Activated CD4-positive, CD25-positive, alpha-beta regulatory T cell treated with anti-CD3 and anti-CD28 coated beads, Interleukin-2, amount 50 U/mL, for 16 hours (primary cell): ENCODE data around the gene ZNF197.
"Not testable (repeated sequence)": the region's sequence is repeated elsewhere in the genome, so short reads cannot be mapped to it uniquely, and the experiment has no call there.

Experiments
- DNase-seq: peaks from one replicate; pipeline ENCODE4 v3.0.0-alpha.2; 2020; ENCODE audit warnings: low read depth, low spot score

ZNF197 gene

DNA sequence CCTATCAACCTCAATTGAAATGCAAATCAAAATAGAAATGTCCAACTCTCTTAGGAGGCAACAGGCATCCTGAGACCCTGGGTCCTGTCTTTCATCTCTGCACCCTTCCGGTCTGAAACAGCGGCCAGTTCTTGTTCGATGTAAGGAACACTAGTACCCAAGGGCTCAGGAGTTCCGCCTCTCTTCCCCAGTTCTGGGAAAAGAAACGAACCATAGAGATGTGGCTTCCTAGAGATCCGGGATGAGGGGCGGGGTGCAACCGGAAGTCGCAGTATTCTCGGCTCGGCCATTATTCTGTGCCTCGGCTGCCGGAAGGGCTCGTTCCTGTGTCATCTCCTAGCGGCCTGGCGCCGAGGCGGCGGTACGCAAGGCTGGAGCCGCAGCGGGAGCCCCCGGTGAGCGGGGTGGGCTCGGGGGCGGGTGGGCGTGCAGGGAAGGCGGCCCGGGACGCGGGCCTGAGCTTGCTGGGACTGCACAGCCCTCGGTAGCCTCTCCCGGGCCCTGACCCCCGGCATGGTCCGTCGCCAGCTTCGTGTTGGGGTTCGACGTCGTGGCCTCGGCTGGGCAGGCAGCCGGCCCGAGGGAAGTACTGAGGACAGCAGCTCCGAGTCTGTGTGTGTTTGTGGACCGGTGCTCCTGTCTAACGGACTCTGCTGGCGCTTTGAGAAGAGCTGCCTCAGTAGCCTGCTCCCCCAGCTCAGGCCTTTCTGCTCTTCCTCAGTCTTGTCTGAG lies at the start of gene ZNF197:
ZNF197 (plus strand) TSS at position 288 of the 732 bp plus-strand sequence. CDS start 4,119 bp downstream, outside the sequence.
- peak; percentile 21 for DNase-seq

DNA sequence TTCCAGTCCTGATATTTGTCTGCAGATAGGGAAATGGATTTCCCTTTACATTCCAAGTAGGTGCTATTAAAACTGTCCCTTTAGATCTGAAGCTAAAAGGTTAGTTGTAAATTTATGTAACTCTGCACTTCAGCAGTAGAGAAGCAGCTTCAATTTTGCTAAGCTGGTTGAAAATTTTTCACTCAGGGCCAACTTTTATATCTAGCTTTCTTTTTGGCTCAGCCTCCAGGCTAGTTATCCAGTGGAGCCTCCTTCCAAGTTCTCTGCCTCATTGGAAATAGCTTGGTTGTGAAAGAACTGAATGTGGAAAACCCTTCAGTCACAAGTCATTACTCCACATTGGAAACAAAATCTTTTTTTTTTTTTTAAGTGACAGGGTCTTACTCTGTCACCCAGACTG lies 48.2 kb upstream of the ZNF197 start:
- no peak for DNase-seq

DNA sequence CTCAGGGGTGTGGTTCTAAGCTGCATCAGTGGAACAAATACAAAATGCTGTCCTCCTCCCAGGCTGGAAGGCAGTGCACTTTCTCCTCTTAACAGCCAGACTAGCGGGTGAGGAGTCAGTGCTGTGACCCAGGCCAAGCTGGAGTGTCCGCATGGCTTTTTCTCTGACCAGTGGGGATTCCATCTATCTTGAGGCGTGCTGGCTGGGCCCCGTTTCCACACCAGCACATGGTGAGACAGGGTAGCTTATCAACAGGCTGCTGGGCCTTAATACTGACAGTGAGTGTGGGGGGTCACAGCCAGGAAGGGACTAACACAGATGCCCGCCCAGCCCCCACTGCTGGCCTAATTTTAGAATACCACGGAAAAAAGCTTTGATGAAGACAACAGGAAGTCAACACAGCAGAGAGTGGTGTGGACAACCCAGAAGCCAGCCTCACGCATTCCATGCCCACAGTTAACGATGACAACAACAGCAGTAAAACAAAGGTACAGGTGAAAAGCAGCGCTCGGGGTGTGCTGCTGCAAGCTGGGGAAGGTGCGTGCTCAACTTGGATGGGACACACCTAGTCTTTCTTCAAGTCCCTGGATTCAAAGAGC lies 47.4 kb upstream of the ZNF197 start:
- DNase-seq = not testable (repeated sequence)

DNA sequence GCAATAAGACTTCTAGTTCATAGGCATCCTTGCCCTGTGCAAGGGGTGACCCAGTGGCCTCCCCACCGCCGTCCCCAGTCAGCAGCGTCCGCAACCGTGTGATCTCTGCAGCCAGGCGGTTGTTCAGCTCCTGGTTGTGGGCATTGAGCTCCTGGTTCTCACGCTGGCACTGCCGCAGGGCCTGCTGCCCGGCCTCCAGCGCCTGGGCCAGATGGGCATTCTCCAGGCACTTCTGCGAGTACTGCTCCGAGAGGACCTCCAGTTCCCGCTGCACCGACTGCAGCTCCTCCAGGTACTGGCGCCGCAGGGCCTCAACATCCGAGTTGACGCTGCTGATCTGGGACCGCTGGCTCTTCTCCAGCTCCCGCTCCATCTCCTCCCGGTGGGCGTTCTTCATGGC lies 46.5 kb upstream of the ZNF197 start:
- DNase-seq = not testable (repeated sequence)

DNA sequence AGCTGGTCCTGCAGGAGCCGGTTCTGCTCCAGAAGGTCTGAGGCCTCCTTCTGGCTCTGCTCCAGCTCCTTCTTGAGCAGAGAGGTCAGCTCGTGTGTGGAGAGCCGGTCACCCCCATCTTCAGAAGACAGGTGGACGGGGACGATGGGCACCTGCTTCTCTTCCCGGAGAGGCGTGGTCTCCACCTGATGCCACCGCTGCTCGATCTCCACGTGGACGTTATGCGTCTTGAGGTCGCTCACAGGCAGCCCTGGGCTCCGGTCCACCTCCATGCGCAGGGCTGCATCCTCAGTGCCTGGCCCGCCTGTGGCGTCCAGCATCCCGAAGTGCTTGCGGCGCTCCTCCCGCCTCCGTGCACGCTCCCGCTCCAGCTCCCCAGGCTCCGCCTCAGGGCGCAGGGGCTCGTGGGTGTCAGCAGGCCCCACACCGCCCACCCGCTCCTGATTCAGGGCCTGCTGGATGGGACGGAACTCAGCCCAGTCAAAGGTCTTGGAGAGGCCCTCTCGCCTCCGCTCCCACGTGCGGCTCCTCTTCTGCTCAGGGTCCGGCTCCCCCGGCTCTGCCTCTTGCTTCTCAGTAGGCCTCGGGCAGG lies 45.8 kb upstream of the ZNF197 start:
- not testable (repeated sequence) for DNase-seq

DNA sequence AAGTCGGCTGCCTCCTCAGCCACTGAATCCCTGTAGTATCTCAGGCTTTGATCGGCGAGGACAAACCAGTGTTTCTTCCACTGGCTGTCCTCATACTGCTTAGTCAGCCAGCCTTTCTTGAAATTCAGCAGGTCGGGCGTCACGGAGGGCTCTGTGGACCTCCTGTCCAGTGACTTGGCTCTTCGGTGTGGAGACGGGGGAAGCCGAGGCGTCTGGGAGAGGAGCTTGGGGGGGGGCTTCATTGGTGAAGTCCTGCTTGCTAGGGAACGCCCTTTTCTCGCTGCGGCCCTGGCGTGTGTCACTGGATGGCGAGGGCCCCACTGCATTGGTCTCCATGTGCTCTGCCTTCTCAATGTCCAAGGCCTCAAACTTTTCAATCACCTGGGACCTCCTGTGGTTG lies 45.1 kb upstream of the ZNF197 start:
- not testable (repeated sequence) for DNase-seq

DNA sequence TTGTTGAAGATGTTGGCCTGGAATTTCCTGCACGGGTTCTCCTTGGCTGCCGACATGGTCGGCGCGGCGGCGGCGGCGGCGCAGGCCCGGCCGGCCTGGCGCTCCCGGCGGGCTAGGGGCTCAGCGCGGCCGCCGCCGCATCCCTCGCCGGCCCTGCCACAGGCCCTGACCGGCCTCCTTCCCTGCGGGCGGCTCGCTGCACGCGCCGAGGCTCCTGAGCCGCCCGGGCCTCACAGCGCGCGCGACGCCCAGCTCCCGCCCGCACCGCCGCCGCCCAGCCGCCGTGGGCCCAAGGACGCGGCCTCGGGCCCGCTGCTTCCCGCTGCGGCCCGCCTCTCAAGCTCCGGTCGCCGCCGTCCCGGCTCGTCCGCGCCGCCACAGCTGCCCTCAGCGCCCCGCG lies 43.9 kb upstream of the ZNF197 start:
- not testable (repeated sequence) for DNase-seq

DNA sequence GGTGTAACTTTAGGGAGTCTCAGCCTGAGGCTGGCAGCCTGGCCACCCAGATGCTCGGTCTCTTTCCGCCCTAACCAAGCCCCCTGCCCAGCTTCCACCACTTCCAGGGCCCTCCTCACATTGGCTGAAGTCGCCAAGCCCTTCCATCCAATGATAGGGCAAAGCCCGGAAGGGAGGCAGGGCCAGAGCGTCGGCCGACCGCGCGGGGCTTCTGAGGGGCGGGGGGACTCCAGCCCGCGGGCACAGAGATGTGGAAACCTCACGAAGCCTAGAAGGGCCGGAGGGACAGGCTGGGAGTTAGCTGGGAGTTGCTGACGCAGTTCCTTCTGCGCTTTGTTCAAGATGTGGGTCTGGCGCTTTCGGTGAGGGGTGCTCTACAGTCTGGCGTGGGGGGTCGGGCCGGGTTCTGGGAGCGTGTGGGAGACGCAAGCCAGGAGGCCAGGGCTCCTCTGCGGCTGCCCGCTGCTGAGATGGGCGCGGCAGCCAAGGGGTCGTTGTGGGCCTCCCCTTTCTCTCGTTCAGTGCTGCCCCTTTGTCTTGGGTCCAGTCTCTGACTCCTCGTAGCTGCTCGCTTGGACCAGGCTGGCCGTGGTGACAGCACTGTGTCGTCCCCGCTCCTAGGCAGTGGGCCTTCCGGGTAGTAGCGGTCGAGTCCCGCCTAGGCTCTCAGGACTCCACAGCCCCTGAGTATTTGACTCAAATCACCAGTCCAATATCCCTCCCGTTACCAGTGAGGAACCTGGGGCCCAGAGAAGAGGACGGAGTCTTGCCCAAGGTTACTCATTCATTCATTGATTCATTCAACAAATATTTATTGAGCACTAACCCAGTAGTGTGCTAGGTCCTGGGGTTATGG lies 40.0 kb upstream of the ZNF197 start, which contains the start of gene ZNF660:
ZNF660 (plus strand) TSS at position 319 of the 856 bp plus-strand sequence. CDS start 9,230 bp downstream, outside the sequence.
- no peak for DNase-seq

DNA sequence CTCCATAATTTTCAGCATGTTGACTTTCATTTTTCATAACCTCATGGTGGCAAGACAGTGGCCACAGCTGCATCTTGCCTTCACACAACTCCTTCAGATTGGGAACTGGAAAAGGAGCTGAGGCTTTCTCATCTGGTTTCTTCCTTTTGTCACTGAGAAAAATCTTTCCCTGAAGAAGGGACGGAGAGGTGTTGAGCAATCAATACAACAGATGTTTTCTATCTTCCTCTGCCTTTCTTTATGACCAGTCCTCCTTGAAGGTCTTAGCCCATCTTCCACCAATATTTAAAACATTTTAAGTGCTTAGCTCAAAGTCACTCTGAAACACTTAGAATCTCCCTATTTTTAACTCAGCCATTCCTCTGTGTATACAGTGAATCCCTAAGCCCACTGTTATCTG lies 28.2 kb upstream of the ZNF197 start:
- DNase-seq = no peak

DNA sequence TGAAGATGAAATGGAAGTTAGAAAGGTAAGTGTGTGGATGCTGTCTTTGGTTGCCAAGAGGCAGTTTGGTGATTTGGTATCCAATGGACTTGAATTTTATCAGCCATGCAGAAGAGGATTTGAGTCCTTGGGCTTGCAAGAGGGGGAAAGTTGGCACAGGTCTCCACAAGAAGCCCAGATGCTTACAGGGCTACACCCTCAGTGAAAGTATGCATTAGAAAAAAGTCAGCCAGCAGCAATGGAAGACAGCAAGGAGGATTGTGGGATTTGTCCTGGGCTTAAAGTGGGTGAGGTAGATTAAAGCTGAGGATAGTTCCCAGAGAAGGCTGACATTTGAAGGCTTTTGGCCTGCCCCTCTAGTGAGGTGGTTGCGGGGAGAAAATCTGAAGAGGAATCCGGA lies 23.1 kb upstream of the ZNF197 start:
- no peak for DNase-seq

DNA sequence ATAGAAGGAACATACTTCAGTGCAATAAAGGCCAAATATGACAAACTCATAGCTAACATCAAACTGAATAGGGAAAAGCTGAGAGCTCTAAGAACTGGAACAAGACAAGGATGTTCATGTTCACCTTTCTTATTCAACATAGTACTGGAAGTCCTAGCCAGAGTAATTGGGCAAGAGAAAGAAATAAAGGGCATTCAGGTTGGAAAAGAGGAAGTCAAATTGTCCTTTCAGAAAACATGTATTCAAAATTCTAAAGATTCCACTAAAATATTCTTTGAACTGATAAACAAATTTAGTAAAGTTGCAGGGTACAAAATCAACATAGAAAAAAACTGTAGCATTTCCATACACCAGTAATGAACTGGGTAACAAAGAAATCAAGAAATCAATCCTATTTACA lies 12.2 kb upstream of the ZNF197 start:
- DNase-seq = no peak

DNA sequence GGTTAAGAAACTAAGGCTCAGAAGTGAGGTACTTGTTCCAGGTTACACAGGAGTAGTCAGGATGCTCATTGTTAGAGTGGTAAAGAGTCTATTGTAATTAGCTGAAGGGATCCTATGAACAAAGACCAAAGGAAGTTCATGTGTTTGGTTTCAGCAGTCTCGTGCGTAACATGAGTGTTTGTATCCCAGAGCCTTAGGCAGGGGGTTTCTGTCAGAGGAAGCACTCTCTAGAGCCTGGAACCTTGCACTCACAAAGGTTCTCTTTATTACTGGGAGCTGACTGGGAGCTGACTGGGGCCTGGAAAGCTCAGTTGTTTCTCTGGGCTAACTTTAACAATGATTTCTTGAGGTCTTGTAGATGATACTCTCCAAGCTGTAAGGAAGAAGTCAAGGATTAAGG lies 3.9 kb downstream of the ZNF197 start:
- no peak for DNase-seq

DNA sequence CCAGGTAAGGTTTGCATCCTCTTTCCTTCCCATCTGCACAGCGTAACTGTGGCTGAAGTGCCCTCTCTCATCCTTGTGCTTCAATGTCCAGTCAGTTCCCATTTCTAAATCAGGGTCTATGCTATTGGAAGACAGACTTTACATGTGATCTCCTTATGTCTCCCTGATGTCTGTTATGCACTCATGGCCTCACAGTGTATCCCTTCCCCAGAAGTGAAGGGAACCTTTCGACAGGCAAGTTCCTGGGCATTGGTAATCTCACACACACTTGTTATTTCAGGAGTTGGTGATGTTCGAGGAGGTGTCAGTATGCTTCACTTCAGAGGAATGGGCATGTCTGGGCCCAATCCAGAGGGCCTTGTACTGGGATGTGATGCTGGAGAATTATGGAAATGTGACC lies 7.4 kb downstream of the ZNF197 start:
- DNase-seq = no peak

DNA sequence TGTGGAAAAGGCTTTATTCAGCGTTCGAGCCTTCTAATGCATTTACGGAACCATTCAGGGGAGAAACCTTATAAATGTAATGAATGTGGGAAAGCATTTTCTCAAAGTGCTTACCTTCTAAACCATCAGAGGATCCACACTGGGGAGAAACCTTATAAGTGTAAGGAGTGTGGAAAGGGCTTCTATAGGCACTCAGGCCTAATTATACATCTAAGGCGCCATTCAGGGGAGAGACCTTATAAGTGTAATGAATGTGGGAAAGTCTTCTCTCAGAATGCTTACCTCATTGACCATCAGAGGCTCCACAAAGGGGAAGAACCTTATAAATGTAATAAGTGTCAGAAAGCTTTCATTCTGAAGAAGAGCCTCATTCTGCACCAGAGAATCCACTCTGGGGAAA lies 17.5 kb downstream of the ZNF197 start:
- no peak for DNase-seq

DNA sequence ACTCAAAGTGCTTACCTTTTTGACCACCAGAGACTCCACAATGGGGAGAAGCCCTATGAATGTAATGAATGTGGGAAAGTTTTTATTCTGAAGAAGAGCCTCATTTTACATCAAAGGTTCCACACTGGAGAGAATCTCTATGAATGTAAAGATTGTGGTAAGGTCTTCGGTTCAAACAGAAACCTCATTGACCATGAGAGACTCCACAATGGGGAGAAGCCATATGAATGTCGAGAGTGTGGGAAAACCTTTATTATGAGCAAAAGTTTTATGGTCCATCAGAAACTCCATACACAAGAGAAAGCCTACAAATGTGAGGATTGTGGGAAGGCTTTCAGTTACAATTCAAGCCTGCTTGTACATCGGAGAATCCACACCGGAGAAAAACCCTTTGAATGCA lies 18.2 kb downstream of the ZNF197 start:
- no peak for DNase-seq

DNA sequence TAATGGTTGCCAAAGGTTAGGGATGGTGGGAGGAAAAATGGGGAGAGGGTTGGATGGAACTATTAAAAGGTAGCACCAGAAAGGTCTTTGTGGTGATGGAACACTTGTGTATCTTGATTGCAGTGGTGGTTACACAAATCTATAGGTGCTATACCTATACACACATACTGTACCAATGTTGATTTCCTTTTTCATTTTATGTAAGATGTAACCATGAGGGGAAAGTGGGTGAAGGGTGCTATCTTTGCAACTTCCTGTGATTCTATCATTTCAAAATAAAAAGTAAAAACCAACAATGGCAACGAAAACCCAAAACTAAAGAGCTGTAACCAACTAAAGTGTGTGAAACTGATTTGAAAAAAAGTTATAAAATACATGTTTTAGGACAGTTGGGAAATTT lies 22.9 kb downstream of the ZNF197 start:
- no peak for DNase-seq

DNA sequence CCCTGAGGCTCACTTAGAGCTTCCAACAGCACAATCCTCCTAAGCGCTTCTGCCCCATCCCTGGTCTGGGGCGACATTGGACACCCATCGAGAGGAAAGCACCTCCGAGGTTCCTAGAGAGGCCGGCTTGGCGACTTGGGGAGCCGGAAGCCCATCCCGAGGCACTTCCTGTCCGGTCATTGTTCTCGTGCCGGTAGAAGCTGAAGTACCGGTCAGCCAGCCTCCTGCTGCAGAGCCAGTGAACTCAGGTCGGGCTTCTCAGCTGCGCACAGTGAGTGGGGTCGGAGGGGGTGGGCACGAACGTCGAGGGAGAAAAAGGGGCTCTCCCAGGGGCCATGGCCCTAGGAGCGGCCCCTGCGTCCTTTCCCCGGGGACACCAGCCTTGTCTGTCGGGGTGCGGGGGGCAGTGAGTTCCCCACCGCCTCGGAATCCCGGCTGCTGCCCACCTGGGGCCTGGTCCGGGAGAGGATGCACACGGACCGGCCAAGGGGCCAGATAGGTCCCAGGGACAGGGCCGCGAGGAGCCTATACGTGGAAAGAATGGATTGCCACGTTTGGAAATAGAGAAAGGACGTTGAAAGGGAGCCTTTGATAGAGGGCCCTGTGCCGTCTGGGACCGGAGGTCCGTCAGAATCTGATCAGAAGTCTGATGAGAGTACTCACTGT lies 23.9 kb downstream of the ZNF197 start, which contains the start of gene ZNF35:
ZNF35 (plus strand) TSS at position 169 of the 666 bp plus-strand sequence. CDS start 2,336 bp downstream, outside the sequence.
- DNase-seq = no peak

DNA sequence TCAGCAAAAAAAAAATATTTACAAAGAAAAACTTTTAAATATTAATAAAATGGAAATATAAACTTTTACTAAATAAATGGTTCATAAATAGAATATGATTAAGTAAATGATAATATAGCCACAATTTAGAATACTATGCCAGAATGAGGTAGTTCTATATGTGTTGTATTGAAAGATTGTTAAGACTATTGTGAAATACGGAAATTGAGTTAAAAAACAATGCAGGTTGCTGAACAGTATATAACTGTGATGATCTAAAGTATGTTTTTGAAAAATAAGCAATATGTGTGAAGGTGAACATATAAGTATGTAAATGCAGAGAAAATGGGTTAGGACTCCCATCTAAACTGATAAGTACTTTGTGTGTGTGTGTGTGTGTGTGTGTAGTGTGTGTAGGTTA lies 24.9 kb downstream of the ZNF197 start:
- no peak for DNase-seq

DNA sequence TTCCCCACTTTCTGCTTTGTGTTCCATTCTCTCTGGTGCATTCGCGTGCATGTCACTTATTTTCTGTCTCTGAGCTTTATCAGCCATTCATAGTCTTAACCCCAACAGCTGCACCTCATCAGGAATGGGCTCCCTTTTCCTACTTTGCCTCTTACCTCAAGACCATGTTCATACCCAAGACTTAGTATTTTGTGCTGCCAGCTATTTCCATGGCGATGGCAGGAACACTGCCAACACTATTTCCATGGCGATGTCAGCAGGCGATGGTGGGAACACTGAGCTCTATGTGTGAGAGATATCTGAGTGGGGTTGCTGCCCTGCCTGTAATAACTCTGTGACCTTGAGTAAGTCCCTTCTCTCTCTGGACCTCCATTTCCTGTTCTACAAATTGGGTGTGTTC lies 29.2 kb downstream of the ZNF197 start:
- no peak for DNase-seq

DNA sequence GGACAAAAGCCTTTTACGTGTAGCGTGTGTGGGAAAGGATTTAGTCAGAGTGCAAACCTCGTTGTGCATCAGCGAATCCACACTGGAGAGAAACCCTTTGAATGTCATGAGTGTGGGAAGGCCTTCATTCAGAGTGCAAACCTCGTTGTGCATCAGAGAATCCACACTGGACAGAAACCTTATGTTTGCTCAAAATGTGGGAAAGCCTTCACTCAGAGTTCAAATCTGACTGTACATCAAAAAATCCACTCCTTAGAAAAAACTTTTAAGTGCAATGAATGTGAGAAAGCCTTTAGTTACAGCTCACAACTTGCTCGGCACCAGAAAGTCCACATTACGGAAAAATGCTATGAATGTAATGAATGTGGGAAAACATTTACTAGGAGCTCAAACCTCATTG lies 34.2 kb downstream of the ZNF197 start:
- DNase-seq = no peak

DNA sequence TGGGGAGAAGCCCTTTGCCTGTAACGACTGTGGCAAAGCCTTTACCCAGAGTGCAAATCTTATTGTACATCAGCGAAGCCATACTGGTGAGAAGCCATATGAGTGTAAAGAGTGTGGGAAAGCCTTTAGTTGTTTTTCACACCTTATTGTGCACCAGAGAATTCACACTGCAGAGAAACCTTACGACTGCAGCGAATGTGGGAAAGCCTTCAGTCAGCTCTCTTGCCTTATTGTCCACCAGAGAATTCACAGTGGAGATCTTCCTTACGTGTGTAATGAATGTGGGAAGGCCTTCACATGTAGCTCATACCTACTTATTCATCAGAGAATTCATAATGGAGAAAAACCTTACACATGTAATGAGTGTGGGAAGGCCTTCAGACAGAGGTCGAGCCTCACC lies 34.6 kb downstream of the ZNF197 start:
- DNase-seq = no peak
